LoVo (cell line): ENCODE results near the gene HERC6.
"Not testable (repeated sequence)": the region's sequence is repeated elsewhere in the genome, so short reads cannot be mapped to it uniquely, and the experiment has no call there.

ENCODE experiments used
- DNase-seq: peaks from one replicate; pipeline ENCODE4 v3.0.0-alpha.2; 2016; ENCODE audit warnings: low spot score

HERC6 gene

DNA sequence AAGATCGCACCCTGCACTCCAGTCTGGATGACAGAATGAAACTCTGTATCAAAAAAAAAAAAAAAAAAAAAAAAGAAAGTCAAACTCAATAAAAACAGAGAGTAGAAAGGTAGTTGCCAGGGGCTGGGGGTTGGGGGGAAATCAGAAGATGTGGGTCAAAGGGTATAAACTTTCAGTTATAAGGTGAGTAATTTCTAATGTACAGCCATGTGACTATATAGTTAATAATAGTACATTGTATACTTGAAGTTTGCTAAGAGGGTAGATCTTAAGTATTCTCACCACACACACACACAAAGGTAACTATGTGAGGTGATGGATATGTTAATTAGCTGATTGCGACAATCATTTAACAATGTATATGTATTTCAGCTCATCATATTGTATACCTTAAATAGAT is 11.5 kb downstream of the HERC6 start:
- DNase-seq, result no peak

DNA sequence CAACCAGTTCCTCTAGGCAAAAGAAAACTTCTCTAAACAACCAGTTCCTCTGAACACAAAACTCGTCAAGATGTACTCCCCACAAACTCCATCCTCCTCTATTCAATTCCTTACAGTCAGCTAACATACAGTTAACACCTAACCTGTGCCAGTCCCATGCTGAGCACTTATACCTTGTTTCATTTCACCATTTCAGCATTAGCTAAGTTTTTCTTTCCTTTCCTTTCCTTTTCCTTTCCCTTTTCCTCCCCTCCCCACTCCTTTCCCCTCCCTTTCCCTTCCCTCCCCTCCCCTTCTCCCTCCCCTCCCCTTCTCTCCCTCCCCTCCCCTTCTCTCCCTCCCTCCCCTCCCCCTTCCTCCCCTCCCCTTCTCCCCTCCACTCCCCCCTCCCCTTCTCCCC is 13.1 kb downstream of the HERC6 start:
- no peak for DNase-seq

DNA sequence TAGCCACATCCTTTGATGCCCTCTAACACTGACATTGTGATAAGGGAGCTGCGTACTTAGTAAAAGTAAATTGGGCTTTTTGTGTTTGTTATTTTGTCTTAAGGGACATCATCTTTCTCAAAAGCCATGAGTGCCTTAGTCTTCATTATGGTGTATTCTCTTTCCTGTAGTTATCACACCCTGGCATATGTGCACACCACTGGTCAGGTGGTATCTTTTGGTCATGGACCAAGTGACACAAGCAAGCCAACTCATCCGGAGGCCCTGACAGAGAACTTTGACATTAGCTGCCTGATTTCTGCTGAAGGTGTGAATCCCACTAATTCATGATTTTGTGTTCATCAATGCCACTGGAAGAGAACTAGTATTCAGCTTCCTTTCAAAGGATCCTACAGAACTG is 18.0 kb downstream of the HERC6 start:
- no peak for DNase-seq

DNA sequence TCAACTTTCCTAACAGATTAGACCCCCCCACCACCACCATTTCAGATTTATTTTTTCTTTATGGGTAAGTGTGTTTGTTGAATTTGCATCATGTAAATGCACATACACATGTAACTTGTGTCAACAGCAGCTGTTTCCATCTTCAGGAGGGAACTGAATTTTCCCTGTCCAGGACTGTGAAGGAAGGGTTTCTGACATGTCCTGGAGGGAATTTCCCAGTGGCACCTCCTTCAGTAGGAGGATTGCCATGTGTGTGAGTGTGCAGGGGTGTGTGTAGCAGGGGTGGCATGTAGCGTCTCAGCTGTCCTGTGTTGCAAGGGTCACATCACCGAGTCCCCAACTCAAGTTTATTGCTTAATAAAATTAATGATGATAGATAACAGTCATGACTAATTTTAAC is 19.7 kb downstream of the HERC6 start:
- no peak for DNase-seq

DNA sequence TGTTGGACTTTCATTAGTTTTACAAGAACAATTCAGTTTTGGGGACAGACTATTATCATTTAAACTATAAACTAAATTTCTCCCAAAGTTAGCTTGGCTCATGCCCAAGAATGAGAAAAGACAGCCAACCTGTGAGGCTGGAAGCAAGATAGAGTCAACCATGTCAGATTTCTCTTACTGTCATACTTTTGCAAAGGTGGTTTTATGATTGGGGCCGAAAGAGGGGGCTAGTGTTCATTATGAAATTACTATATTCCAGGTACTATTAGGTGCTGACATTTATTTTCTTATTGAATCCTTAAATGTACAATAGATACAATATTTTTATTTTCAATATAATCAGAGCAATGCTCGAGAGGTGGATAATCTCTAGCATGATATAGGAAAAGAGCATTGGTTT is 30.6 kb downstream of the HERC6 start:
- DNase-seq, result no peak

DNA sequence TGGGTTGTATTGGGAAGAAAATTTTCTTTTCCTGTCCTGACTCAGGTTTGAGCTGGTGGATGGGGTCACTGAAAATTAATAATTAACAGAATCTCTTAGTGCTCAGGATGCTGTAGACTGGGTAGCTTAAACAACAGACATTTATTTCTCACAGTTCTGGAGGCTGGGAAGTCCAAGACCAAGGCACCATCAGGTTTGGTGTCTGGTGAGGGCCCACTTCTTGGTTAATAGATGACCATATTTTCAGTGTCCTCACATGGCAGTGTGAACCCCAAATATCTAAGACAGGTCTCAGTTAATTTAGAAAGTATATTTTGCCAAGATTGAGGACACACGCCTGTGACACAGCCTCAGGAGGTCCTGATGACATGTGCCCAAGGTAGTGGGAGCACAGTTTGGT is 31.1 kb downstream of the HERC6 start:
- DNase-seq, result no peak

DNA sequence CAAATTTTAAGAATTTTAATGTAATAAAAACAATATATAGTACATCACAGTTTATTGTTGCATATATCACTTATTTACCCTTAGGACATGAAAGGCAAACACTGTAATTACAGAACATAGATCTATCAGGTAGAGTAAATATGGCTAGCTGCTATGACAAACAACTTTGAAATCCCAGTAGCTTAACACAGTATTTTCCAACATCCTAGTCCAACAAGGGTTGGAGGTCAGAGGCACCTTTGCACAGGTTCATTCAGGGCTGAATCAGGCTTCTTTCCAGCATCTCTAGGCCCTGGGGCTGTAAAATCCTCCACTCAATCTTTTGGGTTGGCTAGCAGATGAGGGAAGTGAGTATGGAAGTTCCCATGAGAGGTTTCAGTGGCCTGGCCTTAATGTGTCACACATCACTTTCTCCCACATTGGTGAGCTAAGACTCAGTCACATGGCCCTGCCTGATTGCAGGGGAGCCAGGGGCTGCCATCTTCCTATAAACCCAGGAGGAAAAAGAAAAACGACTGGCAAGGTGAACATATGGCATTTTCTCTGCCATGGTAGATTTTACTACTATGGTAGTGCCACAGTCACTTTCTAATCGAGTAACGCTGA is 32.9 kb downstream of the HERC6 start:
- no peak for DNase-seq

DNA sequence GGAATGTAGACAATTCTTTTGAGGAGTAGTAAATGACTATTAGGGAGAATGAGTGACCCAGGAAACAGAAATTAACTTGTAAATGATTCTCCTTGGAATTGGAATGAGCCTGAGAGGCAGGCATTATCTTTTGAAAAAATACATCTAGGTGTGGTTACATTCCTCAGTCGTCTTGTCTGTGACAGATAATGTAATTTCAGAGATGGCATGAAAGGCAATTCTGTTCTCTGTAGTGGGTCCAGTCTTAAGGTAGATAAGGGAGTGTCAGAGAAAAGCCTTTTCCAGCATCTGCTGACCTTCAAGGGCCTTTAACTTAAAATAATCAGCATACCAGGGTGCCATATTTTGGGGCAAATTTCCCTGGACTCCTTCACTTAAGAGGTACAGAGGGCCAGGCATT is 35.1 kb downstream of the HERC6 start:
- DNase-seq, result no peak

DNA sequence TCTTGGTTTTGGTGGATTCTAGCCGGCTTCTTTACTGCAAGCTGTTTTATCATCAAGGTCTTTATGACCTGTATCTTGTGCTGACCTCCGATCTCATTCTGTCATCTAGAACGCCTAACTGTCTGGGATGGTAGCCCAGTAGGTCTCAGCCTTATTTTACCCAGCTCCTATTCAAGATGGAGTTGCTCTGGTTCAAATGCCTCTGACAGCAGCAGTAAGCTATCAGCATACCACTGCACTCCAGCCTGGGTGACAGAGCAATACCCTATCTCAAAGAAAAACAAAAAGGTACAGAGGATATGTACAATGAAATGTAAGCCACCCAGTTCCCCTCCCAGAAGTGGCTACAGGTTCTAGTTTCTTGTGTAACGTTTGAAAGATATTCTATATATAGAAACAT is 36.1 kb downstream of the HERC6 start:
- no peak for DNase-seq

DNA sequence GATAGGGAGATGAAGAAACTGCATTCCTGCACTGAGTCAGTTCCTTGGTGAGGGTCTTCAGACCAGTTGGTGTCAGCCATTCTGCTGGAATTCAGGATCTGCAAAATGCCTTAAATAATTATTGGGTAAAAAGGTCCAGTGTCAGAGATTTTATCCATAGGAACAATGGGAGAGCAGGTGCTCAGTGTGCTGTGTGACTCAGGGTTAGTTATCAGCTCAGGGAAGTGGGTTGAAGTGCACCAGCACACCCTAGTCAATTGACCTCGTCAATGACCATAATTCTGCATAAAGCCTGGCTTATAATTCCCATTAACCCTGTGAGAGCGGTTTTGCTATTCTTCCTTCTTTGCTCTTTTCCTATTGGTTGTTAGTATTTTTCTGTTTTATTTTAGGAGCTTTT is 37.3 kb downstream of the HERC6 start:
- DNase-seq, result no peak

DNA sequence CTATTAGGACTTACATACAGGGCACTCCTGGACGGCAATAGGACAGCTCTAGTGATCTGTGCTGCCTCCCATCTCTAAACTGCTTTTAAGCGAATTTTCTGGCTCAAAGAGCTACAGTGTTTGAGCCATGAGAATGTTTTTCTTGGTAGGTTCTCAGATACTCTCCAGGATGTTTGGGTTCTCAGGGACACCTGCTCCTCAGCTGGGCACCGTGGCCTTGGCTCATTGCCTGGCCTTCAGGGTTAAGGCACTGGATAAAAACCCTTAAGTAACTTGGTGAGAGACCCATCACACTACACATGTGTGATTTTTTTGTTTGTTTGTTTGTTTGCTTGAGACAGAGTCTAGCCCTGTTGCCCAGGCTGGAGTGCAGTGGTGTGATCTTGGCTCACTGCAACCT is 39.8 kb downstream of the HERC6 start:
- no peak for DNase-seq

DNA sequence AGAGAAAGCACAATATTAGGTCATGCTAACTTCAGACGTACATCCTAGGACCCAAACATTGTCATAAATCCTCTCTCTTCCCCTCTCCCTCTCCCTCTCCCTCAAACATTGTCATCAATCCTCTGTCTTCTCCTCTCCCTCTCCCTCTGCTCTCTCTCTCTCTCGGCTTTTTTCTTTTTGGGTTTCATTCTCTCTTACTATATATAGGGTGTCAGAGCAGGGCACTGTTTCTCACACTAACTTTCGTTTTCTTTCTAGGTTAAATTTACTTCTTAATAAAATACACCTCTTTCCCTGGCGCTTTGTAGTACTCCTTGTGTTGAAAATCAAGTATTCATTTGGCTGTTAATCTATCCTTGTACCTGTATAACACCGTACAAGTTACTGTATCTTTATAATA is 41.2 kb downstream of the HERC6 start:
- DNase-seq, result no peak

DNA sequence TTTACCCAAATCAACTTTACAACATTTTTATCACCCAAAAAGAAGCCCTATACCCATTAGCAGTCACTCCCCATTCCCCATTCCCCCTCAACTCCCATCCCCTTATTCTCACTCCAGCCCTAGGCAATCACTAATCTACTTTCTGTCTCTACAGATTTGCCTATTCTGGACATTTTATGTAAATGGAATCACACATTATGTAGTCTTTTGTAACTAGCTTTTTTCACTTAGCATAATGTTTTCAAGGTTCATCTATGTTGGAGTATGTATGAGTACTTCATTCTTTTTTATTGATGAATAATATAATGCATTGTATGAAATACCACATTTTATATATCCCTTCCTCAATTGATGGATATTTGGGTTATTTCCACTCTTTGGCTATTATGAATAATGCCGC is 42.2 kb downstream of the HERC6 start:
- DNase-seq, result no peak

DNA sequence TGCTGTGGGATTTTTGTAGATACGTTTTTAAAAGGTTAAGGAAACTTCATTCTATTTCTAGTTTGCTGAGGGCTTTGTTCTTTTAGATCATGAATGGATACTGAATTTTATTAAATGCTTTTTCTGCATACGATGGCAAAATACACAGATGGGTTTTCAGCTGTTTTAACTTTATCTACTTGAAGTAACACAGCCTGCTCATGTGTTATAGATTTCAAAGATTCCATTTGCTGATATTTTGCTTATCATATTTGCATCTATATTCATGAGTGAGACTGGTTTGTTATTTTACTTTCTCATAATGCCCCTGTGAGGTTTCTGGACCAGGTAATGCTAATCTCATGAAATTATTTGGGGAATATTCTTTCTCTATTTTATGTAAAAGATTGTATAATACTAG is 43.8 kb downstream of the HERC6 start:
- DNase-seq, result no peak

DNA sequence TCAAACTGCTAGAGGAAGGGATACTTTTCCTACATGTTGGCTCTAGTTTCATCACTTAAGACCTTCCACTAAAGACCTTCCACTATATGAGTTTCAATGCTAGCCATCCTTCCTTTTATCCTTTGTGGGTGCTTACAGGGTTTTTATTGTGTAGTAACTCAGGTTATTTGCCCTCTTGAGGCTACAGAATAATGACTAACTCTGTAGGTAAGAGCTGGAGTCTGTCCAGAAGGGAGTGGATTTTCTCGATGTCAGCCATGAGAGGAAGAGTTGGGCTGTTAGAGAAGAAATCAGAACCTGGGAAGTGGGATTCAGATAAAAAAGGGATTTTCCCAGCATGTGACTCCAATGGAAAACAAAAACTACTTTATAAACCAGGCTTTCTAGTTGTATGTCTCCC is 50.7 kb downstream of the HERC6 start:
- no peak for DNase-seq

DNA sequence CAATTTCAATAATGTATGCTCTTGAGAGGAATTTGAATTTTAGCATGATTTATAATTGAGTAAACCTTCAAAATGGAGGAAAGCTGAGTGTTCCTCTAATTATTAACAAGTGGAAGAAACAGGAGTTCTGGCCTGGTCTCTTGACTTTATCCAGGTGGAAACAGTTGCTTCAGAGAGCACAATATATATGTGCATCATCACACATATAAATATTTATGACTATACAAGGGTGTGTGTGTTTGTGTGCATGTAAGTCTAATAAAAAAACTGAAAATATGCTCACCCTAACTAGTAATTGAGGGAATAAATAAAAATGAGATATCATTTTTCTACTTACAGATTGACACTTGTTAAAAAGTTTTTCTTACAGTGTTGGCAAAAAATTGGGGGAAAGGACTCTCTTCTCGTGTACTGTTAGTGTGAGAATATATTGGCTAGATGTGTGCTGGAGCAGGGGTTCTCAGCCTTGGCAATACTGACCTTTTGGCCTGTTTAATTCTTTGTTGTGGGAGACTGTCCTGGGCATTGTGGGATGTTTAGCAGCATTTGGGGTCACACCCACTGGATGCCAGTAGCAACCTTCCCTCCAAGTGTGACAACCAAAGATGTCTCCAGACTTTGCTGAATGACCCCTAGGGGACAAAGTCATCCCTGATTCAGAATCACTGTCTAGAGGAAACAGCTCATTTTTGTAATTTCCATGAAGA is 57.5 kb downstream of the HERC6 start:
- no peak for DNase-seq

DNA sequence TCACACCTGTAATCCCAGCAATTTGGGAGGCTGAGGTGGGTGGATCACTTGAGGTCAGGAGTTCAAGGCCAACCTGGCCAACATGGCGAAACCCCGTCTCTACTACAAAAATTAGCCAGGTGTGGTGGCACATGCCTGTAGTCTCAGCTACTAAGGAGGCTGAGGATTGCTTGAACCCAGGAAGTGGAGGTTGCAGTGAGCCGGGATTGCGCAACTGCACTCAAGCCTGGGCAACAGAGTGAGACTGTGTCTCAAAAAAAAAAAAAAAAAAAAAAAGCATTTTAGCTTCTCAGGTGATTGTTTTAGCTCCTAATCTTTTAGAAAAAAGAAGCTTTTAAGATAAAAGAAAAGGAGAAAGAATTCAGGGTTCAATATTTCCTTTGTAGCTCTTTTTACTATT is 59.2 kb downstream of the HERC6 start:
- not testable (repeated sequence) for DNase-seq

DNA sequence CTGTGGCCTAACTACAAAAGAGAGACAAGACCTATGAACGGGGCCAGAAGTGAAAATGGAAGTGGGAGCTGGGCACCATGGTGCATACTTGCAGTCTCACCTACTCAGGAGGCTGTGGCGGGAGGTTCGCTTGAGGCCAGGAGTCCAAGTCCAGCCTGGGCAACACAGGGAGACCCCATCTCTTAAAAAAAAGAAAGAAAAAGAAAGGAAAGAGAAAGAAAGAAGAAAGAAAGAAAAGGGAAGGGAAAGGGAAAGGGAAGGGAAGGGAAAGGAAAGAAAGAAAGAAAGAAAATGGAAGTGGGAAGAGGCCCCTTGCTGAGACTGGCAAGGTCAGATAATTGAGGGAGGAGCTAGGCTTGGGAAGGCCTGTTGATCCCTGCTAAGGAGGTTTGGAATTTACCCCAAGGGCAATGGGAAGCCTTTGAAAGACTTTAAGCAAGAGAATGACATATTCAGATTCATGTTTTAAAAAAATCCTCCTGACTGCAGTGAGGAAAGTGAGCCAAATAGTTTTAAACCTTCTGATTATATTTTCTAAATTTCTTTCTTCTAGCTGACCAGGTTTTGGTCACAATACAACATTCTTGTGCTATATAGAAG is 60.6 kb downstream of the HERC6 start:
- no peak for DNase-seq

DNA sequence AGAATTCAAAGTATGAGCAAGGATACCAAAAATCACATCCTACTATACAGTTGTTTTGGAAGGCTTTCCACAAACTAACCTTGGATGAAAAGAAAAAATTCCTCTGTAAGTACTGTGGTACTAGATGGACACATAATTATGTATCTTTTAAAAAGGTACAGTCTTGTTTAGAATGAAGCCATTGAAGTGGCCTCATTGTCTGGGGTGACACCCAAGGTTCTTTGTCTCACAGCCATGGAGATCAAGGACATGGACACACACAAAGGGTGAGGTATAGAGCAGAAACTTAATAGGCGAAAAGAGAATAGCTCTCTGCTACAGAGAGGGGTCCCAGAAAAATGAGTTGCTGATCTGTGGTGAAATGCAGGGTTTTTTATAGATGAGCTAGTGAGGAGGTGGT is 61.5 kb downstream of the HERC6 start:
- DNase-seq, result no peak

DNA sequence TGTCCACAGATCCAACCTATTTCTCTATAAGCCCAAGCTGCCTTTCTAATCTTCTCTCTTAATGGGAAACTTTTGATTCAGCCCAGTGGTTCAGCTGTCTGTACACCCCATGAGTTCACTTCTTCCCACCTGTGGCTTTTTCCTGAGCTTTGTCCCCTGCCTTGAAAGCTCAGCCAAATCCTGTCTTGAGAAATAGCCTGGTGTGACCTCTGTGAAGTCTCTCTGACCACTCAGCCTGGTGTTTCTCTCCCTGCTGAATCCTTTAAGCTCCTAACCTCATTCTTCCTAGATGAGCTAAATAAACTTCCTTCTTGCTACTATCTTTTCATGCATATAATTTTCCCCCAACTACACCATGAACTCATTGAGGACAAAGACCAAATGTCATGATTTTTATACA is 63.0 kb downstream of the HERC6 start:
- DNase-seq, result no peak

DNA sequence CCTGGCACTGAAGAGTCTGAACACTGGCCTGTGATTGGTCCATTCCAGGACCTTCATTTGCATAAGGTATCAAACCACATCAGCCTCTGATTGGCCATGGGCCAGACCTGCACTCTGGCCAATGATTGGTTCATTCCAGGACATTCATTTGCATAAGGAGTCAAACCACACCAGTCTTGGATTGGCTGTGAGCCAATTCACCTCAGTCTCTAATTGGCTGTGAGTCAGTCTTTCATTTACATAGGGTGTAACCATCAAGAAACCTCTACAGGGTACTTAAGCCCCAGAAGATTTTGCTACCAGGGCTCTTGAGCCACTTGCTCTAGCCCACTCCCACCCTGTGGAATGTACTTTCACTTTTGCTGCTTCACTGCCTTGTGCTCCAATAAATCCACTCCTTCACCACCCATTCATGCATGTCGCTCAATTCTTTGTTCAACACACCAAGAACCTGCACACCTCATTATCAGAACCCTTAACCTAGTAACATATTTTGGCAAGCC is 64.1 kb downstream of the HERC6 start:
- no peak for DNase-seq

DNA sequence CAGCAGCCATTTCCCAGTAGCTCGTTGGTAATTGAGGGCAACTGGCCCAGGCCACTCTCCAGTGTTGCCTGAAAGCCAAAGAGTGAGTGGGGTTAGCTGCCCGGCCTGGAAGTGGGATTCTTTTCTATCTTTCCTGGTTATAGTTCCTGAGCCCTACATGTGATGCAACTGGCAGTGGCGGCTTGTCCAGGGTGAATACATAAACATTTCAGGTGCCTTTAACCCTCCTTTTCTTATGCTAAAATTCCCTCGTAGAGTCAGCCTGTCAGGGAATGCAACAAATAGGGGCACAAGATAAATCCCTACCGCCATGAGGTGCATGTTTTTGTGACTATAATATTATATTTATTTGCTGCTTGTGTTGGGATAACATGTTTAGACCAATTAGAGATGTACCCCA is 64.8 kb downstream of the HERC6 start:
- DNase-seq, result no peak

DNA sequence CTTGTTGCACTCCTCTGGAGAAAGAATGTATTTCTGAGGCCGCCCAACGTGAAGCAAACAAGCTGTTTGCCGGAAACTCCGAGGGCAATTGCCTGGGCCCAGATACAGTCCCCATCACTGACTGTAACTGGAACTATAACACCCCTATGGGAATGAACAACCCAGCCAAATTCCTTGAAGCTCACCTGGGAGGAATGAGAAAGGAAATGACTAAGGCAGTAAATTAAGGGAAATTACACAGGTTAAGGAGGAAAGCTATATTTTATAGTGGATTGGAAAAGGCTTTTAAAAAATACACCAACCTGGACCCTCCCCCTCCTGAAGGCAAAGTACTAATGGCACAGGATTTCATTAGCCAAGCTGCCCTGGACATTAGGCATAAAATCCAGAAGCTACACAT is 66.6 kb downstream of the HERC6 start:
- DNase-seq, result no peak

DNA sequence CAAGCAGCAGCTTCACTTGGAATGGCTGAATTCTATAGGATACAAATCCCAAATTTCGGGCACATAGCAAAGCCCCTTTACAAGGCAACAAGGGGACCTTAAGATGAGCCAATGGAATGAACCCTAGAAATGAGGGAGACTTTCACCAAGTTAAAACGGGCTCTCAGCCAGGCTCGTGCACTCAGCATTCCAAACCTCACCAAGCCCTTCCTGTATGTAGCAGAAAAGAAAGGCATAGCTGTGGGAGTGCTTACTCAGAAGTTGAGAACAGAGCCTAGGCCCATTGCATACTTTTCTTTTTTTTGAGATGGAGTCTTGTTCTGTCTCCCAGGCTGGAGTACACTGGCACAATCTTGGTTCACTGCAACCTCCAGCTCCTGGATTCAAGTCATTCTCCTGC is 67.5 kb downstream of the HERC6 start:
- no peak for DNase-seq
